Activated naive CD8-positive, alpha-beta T cell (primary cell): Measurements from ENCODE around the gene WDR43.

Experiments
- H3K27ac Mint-ChIP-seq: one replicate; pipeline ENCODE4 v1.8.0; 2021; ENCODE audit warnings: mixed read lengths
- H3K27me3 Mint-ChIP-seq: one replicate; pipeline ENCODE4 v1.8.0; 2021; ENCODE audit warnings: mixed read lengths
- H3K36me3 Mint-ChIP-seq: one replicate; pipeline ENCODE4 v1.8.0; 2021; ENCODE audit warnings: mixed read lengths
- H3K4me1 Mint-ChIP-seq: one replicate; pipeline ENCODE4 v1.8.0; 2021; ENCODE audit warnings: low read depth, mixed read lengths
- H3K4me3 Mint-ChIP-seq: one replicate; pipeline ENCODE4 v1.8.0; 2021; ENCODE audit warnings: mild to moderate bottlenecking, mixed read lengths
- H3K9me3 Mint-ChIP-seq: one replicate; pipeline ENCODE4 v1.8.0; 2021; ENCODE audit warnings: low read depth, mixed read lengths

WDR43 gene

GRCh38 chr2:28894470-28895188 is at the start of gene WDR43:
Gene WDR43, plus strand, starts transcription at chr2:28894667. Its CDS starts 32 bp downstream, at chr2:28894699.
- H3K27ac Mint-ChIP-seq, result peak within 1 kb of the TSS; percentile 99
- H3K9me3 Mint-ChIP-seq, result no peaks in the 10 kb centered on the region
- H3K4me1 Mint-ChIP-seq, result peaks cover 33% of the 10 kb centered on the region
- H3K27me3 Mint-ChIP-seq, result no peaks in the 10 kb centered on the region
- peak within 1 kb of the TSS; percentile 99 for H3K4me3 Mint-ChIP-seq
- H3K36me3 Mint-ChIP-seq, result peaks cover 12% of the 10 kb centered on the region

GRCh38 chr2:28855193-28855592 is 39.3 kb upstream of the WDR43 start:
- H3K4me3 Mint-ChIP-seq, result no peak overlapping the region
- no peak overlapping the region for H3K27ac Mint-ChIP-seq
- H3K27me3 Mint-ChIP-seq, result no peaks in the 10 kb centered on the region
- no peaks in the 10 kb centered on the region for H3K9me3 Mint-ChIP-seq
- H3K4me1 Mint-ChIP-seq, result peaks cover 2% of the 10 kb centered on the region
- peaks cover 8% of the 10 kb centered on the region for H3K36me3 Mint-ChIP-seq

GRCh38 chr2:28855977-28856376 is 38.5 kb upstream of the WDR43 start:
- H3K27ac Mint-ChIP-seq, result no peak overlapping the region
- no peak overlapping the region for H3K4me3 Mint-ChIP-seq
- H3K4me1 Mint-ChIP-seq, result peaks cover 2% of the 10 kb centered on the region
- no peaks in the 10 kb centered on the region for H3K27me3 Mint-ChIP-seq
- H3K9me3 Mint-ChIP-seq, result no peaks in the 10 kb centered on the region
- H3K36me3 Mint-ChIP-seq, result peaks cover 13% of the 10 kb centered on the region

- Mint-ChIP-seq H3K27ac (peak overlapping the region; percentile 47), H3K27me3 (no peaks in the 10 kb centered on the region), H3K36me3 (peaks cover 7% of the 10 kb centered on the region), H3K4me1 (peaks cover 44% of the 10 kb centered on the region), H3K4me3 (peak overlapping the region; percentile 98), H3K9me3 (no peaks in the 10 kb centered on the region)
Observed at GRCh38 chr2:28868611-28869010, 25.9 kb upstream of the WDR43 start.

- Mint-ChIP-seq H3K27ac (peak overlapping the region; percentile 96), H3K27me3 (no peaks in the 10 kb centered on the region), H3K4me1 (peaks cover 36% of the 10 kb centered on the region), H3K4me3 (peak overlapping the region; percentile 98), H3K9me3 (no peaks in the 10 kb centered on the region), H3K36me3 (peaks cover 7% of the 10 kb centered on the region)
Observed at GRCh38 chr2:28869494-28870145, 24.8 kb upstream of the WDR43 start.

GRCh38 chr2:28870146-28870891 is 24.1 kb upstream of the WDR43 start, which contains the start of gene TRMT61B:
Gene TRMT61B, minus strand, starts transcription at chr2:28870309. Its CDS starts 32 bp downstream, at chr2:28870277.
- peaks cover 7% of the 10 kb centered on the region for H3K36me3 Mint-ChIP-seq
- peaks cover 1% of the 10 kb centered on the region for H3K27me3 Mint-ChIP-seq
- H3K4me3 Mint-ChIP-seq, result peak within 1 kb of the TSS; percentile 98
- no peaks in the 10 kb centered on the region for H3K9me3 Mint-ChIP-seq
- peaks cover 30% of the 10 kb centered on the region for H3K4me1 Mint-ChIP-seq
- H3K27ac Mint-ChIP-seq, result peak within 1 kb of the TSS; percentile 96

DNA sequence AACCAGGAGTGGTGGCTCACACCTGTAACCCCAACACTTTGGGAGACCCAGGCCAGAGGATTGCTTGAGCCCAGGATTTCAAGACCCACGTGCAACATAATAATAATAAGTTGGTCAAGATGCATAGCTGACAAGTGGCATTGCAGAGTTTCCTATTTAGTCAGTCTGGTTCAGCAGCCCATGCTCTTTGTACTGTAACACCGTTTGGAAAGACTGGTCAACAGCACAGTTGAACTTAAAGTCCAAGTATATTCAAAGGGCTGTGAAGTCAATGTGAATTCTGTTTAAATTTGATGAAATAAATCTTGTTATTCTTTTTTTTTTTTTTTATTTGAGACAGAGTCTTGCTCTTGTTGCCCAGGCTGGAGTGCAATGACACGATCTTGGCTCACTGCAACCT is 22.8 kb upstream of the WDR43 start:
- Mint-ChIP-seq H3K4me3 (peak overlapping the region; percentile 27), H3K27ac (no peak overlapping the region), H3K4me1 (peaks cover 23% of the 10 kb centered on the region), H3K27me3 (peaks cover 12% of the 10 kb centered on the region), H3K9me3 (no peaks in the 10 kb centered on the region), H3K36me3 (peaks cover 7% of the 10 kb centered on the region)

DNA sequence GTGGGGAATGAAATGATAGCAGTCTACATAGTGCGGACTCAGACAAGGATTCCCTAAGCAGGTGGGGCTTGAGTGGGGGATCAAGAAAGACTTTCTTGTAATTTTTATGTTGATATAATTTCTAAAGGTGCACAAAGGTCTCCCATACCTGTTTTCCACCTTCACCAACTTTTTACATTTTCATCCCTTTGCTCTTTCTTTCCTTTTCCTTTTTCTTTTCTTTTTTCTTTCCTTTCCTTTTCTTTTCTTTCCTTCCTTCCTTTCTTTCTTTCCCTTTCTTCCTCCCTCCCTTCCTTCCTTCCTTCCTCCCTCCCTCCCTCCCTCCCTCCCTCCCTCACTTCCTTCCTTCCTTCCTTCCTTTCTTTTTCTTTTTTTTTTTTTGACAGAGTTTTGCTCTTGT is 14.3 kb upstream of the WDR43 start:
- Mint-ChIP-seq H3K4me1 (no peaks in the 10 kb centered on the region), H3K27ac (no peak overlapping the region), H3K4me3 (no peak overlapping the region), H3K27me3 (peaks cover 26% of the 10 kb centered on the region), H3K36me3 (no peaks in the 10 kb centered on the region), H3K9me3 (no peaks in the 10 kb centered on the region)

DNA sequence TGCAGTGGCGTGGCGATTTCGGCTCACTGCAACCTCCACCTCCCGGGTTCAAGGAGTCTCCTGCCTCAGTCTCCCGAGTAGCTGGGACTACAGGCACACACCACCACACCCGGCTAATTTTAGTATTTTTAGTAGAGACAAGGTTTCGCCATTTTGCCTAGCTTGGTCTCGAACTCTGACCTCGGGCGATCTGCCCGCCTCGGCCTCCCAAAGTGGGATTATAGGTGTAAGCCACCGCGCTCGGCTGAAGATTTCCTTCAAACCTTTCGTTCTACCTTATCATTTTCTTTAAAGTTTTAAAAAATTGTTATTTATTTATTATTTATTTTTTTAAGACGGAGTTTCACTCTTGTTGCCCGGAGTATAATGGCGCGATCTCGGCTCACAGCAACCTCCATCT is 979 bp upstream of the WDR43 start:
- Mint-ChIP-seq H3K27ac (no peak overlapping the region), H3K27me3 (no peaks in the 10 kb centered on the region), H3K9me3 (no peaks in the 10 kb centered on the region), H3K4me1 (peaks cover 22% of the 10 kb centered on the region), H3K36me3 (peaks cover 12% of the 10 kb centered on the region), H3K4me3 (no peak overlapping the region)

GRCh38 chr2:28895189-28895893 is 874 bp downstream of the WDR43 start:
- H3K4me3 Mint-ChIP-seq, result peak overlapping the region; percentile 99
- H3K36me3 Mint-ChIP-seq, result peaks cover 12% of the 10 kb centered on the region
- peaks cover 37% of the 10 kb centered on the region for H3K4me1 Mint-ChIP-seq
- H3K27ac Mint-ChIP-seq, result peak overlapping the region; percentile 99
- H3K27me3 Mint-ChIP-seq, result no peaks in the 10 kb centered on the region
- H3K9me3 Mint-ChIP-seq, result no peaks in the 10 kb centered on the region

DNA sequence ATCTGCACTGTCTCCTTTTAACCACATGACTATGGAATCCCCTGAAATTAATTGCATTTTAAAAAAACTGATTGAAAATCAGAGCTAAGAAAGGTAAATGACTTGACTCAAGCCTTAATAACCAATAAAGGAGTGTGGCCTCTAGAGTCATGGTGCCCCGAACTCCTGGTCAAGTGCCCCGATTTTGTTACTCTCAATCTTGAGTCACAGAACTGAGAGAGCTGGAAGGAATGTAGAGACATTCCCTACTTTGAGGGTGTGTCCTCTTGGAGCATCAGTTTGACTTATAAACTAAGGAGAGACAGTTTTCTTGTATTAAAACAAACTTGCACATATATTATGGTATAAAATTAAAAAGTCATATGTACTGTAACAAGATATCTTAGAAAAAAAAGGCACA is 2.4 kb downstream of the WDR43 start:
- Mint-ChIP-seq H3K9me3 (no peaks in the 10 kb centered on the region), H3K36me3 (peaks cover 12% of the 10 kb centered on the region), H3K27me3 (no peaks in the 10 kb centered on the region), H3K27ac (peak overlapping the region; percentile 36), H3K4me1 (peaks cover 48% of the 10 kb centered on the region), H3K4me3 (peak overlapping the region; percentile 99)

GRCh38 chr2:28898048-28898447 is 3.6 kb downstream of the WDR43 start:
- peak overlapping the region; percentile 43 for H3K27ac Mint-ChIP-seq
- peak overlapping the region; percentile 99 for H3K4me3 Mint-ChIP-seq
- no peaks in the 10 kb centered on the region for H3K27me3 Mint-ChIP-seq
- H3K36me3 Mint-ChIP-seq, result peaks cover 12% of the 10 kb centered on the region
- H3K4me1 Mint-ChIP-seq, result peaks cover 55% of the 10 kb centered on the region
- no peaks in the 10 kb centered on the region for H3K9me3 Mint-ChIP-seq

DNA sequence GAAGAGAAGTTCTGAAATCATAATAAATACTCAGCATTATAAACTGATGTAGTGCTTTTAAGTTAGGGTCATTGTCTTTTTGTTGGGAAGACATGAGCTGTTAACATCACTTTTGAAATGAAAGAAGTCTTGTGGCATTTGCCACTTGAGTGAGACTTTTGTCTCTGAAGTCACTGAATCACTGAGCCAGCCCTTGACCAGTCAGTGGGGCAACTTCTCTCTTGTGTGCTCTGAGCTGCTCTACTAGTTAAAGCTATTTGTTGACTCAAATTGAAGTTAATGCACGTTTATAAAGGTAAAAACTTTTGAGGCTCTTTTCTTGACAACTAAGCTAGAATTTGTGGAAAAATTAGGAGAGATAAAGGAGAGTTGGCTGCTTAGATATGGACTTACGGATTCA is 6.7 kb downstream of the WDR43 start:
- Mint-ChIP-seq H3K36me3 (peaks cover 12% of the 10 kb centered on the region), H3K27ac (no peak overlapping the region), H3K27me3 (no peaks in the 10 kb centered on the region), H3K4me1 (peaks cover 67% of the 10 kb centered on the region), H3K9me3 (no peaks in the 10 kb centered on the region), H3K4me3 (peak overlapping the region; percentile 21)

GRCh38 chr2:28901841-28902240 is 7.4 kb downstream of the WDR43 start:
- H3K27ac Mint-ChIP-seq, result no peak overlapping the region

More at GRCh38 chr2:28901841-28902240, 7.4 kb downstream of the WDR43 start:
- no peak overlapping the region for H3K4me3 Mint-ChIP-seq
- peaks cover 14% of the 10 kb centered on the region for H3K36me3 Mint-ChIP-seq
- peaks cover 67% of the 10 kb centered on the region for H3K4me1 Mint-ChIP-seq
- no peaks in the 10 kb centered on the region for H3K27me3 Mint-ChIP-seq
- H3K9me3 Mint-ChIP-seq, result no peaks in the 10 kb centered on the region
